HT1080 (cell line): Measurements from ENCODE around the gene ASAP2. TPM values are rescaled to one million over a fixed set of nuclear protein-coding genes. Genes with fewer than 3 reads are reported as not detected.
A peak's percentile ranks its signal among the peaks of the same experiment; 100 is the strongest.

Source experiments
- DNase-seq: peaks from one replicate; pipeline ENCODE4 v3.0.0-alpha.2; 2015; ENCODE audit warnings: low read depth
- total RNA-seq: library from RNA; depleted of rRNA; stranded (reverse); fragments of >200 nt; shearing (Covaris generic); gene quantifications from 2 replicates; pipeline ENCODE4 v1.2.3, GENCODE V29; 2014

The ASAP2 gene
- total RNA-seq, 1 experiment from 2014 or later: 24.0 TPM

DNA sequence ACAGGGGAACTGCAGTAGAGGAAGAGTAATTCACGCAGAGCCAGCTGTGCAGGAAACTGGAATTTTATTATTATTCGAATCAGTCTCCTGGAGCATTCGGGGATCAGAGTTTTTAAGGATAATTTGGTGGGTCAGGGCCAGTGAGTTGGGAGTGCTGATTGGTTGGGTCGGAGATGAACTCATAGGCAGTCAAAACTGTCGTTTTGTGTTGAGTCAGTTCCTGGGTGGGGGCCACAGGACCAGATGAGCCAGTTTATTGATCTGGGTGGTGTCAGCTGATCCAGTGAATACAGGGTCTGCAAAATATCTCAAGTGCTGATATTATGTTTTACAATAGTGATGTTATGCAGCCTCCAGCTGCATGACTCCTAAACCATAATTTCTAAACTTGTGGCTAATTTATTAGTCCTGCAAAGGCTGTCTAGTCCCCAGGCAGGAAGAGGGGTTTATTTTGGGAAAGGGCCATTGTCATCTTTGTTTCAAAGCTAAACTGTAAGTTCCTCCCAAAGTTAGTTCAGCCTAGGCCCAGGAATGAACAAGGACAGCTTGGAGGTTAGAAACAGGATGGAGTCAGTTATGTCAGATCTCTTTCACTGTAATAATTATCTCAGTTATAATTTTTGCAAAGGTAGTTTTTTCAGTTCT lies 67.0 kb downstream of the ASAP2 start:
- DNase-seq: no peak

DNA sequence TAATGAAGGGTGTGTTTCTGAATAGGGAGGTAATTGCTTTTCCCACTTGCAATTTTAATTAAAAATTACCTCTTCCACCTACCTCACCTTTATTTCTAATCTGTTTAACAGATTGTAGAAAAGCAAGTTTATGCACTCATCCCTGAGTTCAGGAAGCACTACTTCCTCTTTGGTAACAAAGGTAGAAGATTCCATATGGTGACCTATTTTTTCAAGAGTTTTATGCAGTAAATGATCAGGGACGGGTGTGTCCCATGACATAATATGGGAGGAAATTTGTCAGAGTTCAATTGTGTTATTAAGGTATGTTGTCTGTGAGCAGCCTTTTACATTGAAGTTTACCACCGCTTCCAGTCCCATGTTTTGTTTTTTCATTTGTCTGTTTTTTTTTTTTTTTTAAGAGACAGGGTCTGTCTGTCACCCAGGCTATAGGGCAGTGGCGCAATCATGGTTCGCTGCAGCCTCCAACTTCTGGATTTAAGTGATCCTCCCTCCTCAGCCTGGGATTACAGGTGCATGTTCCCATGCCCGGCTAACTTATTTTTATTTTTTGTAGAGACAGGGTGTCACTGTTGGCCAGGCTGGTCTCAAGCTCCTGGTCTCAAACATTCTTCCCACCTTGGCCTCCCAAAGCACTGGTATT lies 68.2 kb downstream of the ASAP2 start:
- DNase-seq: no peak

DNA sequence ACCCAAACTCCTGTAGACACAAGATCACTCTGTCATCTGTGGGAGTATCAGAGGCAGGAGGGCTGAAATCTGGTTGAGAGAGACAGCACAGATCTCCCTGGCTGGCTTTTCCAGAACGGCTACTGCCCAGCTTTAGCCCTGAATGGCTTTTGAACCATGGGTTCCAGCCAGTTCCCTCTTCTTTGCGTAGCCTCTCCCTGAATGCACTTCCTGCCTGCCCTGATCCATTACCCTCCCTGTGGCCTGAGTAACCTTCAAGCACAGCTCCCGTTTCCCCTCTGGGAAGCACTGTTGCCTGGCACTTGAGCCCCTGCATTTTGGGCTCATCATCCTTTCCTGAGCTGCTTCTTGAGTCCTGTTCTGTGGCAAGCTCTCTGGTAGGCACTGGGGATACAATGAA lies 68.8 kb downstream of the ASAP2 start:
- no peak for DNase-seq

DNA sequence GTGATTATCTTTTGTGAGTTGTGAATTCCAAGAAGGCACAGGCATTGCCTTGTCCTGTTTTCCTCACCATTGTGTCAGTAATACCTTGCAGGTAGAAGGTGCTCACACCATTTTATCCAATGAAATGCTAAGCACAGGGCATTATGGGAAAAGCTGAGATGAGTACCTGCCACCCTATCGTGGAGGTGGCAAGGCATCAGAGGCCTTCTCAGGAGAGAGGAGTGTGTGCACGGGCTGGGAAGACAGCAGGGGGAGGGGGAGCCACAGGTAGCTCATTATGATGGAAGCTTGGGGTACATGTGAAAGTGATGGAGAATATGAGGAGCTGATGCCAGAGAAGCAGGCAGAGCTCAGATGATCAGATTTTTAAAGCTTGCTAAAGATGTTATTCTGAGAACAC lies 69.5 kb downstream of the ASAP2 start:
- no peak for DNase-seq

DNA sequence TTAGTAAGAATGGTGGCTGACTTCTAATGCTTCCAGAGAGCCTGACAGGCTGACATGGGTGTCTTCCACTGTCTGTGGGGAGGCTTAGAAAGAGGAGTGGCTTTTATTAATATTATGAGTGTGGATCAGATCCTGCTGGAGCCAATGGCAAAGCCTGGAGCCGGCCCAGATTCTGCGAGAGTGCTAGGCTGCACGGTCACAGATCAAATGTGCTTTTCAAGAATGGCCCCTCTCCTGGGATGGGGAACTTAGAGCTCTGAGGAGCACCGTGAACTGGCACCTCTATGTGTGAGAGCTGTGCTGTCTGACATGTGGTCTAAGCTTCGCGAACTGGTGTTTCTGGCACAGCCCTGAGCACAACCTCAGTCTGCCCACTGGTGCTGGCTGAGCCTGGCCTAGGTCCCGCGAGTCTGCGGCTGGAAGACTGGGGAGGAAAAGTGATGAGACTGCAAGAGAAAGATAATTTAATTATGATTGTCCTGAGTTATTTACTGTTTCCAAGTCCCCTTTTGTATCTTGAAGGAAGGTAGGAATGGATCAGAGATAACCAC lies 70.4 kb downstream of the ASAP2 start:
- no peak for DNase-seq

DNA sequence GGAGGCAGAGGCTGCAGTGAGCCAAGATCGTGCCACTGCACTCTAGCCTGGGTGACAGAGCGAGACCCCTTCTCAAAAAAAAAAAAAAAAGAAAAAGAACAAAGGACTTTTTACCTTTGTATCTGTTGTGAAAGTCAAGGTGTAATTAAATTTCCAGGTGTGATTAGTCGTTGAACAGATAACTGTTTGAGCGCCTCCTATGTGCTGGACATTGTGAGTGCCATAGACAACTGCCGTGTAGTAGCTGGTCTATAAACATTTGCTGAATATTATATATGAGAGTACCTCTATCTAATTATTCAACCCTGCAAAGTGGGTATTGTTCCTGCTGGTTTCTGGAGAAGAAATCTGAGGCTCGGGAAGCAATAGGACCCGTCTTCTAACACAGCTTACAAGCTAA lies 71.8 kb downstream of the ASAP2 start:
- DNase-seq: no peak

DNA sequence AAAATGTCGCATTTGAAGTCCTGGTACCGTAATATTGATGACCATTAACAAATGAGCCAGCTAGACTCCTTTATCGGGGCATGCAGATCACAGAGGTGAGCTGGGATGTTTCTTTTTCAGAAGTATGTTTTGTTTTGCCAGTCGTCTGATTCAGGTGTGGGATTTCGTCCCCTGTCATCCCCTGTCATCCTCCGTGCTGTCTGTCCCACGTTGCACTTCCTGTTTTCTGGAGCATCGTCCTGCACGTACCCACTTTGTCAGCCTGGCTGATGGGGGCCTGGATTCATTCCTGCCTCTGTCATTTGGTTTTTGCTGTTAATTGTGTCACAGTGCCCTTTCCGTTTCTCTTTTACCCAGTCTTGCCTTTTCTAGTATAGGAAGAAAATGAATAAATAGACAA lies 72.8 kb downstream of the ASAP2 start:
- no peak for DNase-seq

DNA sequence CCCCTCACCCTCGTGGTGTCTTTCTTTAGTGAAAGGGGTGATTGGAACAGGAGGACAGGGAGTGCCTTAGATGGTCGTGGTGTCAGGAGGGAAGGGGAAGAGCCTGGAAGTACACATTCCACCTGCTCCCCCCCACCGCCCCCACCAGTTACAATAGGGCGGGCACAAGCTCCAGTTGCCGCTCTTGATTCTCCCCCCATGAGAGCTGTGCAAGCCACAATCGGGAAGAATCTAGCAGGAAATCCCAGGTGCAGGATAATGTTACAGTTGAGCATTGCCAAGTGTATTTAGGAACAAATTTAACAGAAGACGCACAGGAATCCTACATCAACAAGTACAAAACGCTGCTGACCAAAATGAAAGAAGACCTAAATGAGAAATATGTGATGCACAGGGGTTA lies 73.6 kb downstream of the ASAP2 start:
- no peak for DNase-seq

DNA sequence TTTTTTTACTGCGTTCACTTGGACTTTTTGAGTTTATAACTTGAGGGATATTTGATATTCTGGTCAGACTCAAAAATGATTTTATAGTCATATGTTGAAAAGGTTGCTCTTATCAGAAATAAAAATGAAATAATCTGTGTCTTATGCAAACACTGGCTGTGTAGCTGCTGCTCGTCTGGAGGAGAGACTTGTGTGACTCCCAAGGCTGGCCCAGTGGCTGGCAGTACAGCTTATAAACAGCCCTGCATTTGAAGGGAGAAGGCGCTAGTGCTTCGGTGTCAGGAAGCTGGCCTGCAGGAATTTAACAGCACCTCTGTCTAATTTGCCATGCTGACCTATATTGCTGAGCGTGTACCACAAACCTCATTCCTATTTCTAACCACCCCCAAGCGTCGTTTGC lies 74.5 kb downstream of the ASAP2 start:
- DNase-seq: no peak

DNA sequence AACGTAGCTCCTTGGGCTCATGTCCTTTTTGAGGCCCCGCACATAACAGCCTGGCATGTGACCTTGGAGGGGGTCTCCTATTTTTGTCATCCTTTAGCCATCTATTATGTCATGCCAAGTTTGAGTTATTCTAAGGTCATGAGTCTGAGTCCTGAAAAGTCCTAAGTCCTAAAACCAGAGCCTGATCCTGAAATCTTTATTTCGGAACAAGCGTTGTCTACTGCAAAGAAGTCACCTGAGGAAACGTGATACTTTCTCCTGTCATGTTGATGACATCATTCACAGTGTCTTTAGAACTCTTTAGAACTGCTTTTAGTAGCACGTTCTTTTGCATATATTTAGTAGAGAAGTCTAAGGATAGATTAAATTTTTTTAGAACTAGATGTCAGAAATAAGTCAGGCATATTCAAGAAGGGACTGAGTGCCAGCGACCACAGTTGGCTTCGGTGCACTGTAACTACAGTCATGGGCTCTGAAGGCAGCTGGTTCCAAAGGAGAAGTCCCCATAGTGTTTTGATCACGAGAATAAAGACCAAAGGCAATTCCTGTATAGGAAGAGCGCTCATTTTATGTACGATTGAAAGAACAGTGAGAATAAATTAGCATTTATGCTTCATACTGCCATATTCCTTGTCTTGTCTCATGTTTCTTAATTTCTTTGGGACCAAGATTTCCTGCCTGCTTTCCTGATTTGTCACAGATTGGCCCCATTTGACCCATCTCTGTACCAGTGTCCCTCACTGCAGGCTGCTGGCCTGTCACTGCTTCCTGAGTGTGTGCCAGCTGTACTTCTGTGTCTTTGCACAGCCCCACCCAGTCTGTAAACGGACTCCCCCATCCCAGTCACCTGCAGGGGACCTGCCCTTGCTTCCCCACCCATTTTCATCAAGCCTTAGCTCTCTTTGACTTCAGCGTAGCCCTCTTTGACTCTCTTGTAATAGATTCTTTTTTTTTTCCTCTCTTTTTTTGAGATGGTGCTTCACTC lies 75.8 kb downstream of the ASAP2 start:
- DNase-seq: no peak

DNA sequence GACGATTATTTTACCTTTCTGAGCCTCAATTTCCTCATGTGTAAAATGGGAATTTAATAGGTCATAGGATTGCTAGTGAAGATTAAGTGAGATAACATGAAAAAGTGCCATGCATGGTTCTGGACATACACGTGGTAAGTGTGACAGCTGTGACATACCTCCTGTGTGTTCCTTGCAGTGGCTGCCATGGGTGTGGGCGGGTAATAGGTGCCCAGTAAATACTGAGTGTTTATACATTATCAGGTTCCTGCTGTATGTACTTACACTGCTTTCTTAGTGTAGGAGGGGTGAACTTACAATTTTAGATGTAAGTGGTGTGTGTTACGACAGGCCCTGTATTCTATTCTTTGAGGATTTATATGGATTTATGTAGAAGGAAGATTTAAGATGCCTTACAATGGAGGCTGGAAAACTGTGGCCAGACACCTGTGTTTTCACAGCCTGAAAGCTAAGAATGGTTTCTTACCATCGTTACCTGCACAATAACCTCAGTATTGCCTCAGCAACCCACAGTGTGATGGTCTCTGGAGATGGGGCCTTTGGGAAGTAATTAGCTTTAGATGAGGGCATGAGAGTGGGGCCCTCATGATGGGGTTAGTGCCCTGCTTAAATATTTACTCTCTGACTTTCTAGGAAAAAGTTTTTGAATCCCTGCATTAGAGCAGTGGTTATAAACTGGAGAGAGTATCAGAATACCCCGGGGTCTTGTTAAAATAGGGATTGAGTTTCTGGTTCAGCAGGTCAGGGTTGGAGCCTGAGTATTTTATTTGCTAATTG lies 78.1 kb downstream of the ASAP2 start:
- DNase-seq: no peak

DNA sequence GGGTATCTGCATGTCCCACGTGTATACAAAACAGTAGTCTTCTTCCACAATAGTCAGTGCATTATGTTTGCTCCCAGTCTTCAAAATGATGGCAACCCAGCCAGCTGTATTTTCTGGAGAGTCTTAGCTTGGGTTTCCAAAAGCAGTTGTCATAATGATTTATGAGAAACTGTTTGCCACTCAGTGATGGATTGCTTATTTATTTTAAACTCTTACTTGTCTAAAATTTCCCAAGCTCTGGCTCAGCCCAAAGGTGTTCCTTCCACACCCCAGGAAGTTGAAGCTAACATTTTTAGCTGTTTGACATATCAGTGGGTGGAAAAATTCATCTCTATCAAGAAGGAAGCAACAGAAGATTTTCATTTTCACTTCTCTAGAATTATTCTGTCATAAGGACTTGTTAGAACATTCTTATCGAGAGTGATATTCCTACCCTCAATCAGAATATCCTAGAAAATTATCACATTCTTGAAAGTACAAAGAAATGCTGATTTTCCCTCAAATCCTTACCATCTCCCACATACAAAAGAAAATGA lies 78.8 kb downstream of the ASAP2 start:
- no peak for DNase-seq

DNA sequence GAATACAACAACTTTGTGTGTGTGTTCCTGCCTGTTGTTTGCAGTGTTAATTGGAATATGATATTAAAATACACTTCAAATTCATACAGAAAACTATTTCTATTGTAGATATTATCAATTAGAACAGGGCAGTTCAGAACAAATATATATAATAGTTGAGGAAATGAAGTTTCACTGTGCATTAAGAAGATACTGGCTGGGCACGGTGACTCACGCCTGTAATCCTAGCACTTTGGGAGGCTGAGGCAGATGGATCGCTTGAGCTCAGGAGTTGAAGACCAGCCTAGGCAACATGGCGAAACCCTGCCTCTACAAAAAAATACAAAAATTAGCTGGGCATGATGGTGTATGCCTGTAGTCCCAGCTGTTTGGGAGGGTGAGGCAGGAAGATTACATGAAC lies 79.3 kb downstream of the ASAP2 start:
- DNase-seq: no peak

DNA sequence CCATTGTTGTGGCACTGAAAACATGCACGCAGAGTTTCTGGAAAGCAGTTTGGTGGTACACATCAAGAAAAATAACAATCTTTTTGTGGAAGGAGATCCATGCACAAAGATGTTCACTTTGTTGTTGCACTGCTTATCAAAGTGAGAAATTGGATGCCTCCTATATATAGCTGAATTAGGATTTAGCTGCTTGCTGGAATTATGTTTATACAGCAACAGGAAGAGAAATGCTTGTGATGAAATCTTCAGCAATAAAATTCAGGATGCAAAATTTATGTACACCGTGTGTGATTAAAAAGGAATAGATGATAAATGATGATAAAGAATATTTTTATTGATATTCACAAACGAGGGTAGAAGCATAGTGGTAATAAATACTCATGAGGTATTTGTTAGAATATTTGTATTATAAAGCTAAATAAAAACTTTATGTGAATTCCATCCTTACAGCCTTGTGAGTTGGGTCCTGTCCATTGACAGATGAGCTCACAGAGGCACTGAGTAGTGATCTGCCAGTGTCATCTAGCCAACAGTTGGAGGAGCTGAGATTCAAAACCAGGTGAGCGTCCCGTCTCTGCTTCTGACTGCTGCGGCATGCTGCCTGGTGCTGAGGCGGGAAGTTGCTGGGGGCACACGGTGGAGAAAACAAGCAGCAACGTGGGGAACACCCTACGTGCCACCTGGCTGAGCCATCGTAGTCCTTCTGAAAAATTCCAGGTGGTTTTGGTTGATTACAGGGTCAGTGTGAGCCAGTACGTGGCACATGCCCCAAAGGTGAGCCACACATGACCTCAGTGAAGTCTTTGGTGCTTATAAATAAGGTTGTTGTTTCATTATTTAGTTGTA lies 80.2 kb downstream of the ASAP2 start:
- no peak for DNase-seq

DNA sequence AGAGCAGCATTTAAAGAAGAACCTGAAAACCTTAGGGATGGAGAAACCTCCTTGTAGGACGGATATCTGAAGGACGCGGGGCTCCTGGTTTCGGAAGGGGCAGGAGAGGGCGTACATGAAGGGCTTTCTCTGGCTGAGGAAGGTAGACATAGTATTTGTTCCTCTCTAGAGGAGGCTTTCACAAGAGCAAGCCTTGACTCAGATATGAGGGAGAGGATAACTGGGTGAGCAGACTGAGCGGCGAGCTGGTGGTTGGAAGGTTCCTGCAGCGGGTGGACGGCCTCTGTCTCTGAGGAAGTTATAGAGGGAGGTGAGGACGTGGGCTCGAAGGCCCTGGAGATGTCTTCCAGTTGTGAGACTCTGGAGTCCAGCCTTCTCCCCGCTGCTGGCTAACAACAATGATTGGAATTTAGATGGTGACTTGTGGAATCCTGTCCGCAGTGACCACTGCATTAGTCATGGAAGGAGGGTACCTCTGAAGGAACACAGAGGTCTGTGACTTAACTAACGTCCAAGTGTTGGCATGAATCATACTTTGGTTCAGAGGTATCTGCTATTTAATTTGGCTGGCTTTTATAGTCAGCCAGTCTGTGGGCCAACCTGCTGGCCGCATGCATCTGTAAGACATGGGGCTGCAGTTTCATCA lies 80.9 kb downstream of the ASAP2 start:
- peak; percentile 99 for DNase-seq

DNA sequence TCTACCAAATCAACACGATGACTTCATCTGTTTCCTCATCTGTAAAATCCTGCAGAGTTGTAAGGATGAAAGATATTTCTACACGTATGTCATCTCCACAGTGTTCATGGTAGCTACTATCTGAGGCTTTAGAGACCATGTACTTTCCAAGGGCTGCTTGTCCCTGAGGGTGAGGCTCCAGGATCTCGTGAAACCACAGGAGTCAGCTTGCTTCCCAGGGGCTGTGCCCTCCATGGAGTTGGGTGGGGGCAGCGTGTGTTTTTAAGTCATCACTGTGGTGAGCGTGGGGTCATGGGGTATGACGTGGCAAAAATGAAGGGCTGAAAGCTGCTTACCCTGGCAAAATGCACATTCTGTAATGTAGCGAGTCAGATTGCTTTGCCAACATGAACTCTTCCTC lies 81.6 kb downstream of the ASAP2 start:
- DNase-seq: peak; percentile 94

DNA sequence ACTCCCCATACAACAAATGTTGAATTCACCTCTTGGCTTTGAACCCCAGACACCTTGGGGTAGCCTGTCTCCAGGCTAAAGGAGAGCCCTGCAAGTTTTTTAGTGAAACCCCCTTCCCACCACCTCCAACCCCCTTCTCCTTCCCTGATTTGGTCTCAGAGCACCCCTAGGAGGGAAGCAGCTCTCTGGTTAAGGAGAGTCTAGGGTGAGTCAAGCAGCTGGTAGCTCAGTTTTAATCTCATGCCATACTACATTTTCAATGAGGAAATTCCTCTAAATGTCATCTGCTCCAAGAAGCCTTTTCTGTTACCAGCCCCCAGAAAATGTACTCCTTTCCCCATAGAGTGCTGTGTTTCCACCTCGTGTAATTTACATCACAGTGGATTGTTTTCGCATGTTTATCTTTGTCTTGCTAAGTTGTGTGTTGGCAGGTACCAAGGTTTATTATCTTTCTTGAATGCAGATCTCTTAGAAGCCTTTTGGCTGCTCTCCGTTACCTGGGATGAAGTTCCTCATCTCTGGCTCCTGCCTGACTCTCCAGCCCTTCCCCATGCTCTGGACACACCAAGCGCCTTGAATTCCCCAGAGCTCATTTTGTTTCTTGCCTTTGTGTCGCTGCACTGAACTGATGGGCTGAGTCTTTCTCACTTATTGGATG lies 82.2 kb downstream of the ASAP2 start:
- DNase-seq: peak; percentile 52

DNA sequence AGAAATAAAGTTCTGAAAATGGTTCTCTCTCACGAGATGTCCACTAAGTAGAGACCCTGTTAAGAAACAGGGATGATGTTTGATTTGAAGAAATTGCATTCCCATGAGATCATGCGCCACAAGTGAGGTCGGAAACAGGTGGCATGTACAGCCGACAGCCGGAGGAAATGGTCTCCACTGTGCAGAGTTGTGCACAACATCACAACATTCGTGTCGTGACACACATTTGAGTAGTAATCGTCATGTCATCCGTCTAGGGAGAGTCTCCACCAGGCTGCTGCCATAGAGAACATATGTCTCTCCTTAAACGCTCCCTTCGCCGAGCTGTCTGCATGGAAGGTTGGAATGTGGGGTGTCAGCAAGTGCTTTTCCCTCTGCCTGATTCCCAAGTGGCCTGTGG lies 84.7 kb downstream of the ASAP2 start:
- DNase-seq: no peak

DNA sequence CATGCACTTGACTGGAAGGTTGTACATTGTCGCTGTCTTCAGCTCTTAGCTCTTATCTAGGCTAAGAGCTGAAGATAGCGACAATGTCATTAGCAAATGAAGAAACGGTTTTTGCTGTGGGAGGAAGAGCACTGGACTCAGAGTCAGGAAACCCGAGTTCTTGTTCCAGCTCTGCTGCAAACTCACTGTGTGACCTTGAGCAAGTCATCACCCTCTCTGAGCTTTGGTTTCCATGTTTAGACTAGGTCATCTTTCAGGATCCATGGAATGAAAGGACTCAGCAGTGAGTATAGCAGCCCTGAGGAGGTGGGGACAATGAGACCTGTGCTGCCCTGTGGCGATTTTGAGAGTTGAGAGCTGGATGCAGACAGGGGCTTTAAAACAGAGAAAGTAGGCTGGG lies 85.3 kb downstream of the ASAP2 start:
- no peak for DNase-seq
